SIG-M5 treated with dmso at 0.1 percent for 504 hours (cell line): ENCODE data around the gene LACTBL1.

ENCODE experiments used
- DNase-seq: peaks from one replicate; lab custom pipeline; 2025; ENCODE audit not compliant: unreplicated experiment; lab: John Stamatoyannopoulos, UW

LACTBL1 gene

GRCh38 chr1:22978299-22978698 lies 5.6 kb upstream of the LACTBL1 start:
- no peak for DNase-seq

- peak; percentile 62 for DNase-seq
These were observed 4.0 kb upstream of the LACTBL1 start for GRCh38 chr1:22976461-22977243.

DNA sequence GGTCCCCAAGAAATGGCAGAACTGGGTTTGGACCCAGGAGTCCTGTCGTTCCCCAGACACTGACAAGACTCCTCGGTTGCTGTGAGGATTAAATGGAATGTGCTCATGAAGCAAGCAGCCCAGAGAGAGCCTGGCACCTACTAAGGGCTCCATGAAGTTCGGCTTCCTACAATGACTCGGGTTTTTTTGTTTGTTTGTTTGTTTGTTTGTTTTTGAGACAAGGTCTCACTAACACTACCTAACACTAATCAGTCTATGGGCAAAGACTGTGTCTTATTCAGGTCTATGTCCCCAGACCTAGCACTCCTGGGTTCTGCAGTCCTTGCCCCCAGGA lies 3.4 kb upstream of the LACTBL1 start:
- DNase-seq: no peak

DNA sequence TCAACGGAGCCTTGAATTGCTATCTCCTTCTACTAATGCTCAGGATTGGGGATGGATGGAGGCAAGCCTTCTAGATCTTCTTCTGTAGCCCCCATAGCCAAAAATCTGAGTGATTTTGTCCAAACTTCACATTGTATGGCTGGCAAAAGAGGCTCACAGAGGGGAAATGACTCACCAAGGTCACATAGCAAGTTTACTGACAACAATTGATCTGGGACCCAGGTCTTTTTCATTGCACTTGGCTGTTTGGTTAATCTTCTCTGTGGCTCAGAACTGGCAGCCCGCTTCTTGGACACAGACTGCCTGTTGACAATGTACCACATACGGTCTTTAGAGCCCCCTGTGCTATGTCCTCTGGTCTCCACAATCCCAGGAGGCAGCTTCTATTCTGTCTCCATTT lies 3.0 kb upstream of the LACTBL1 start:
- no peak for DNase-seq

DNA sequence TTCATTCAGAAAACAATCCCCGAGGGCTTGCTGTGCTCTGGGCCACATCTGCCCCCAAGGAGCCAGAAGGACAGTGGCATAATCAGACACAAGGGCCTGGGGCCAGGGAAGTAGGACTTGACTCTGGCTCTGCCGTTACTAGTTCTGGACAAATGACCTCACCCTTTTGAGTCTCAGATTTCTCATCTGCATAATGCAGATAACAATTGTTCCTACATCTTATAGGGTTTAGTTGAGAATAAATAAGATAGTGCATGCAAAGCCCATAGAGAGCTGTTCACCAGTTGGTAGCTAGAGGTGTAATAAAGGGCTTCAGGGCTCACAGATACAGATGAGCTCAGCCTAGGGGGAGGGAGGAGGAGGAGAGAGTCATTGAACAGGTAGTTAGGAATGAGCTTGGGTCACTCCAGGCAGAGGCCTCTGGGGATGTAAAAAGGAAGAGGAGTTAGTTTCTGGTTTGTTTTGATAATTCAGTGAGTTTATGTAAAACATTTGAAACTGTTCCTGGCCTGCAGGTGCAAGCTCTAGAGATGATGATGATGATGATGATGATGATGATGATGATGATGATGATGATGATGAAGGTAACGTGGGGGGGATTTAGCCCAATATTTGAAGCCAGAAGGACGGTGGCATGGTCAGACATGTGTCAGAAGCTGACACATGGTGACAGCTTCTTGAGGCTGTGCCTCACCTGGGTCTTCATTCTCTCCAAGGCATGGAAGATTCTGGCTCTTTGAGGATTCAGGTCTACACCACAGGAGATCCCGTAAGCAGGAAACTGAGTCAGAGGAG lies 858 bp downstream of the LACTBL1 start:
- no peak for DNase-seq

GRCh38 chr1:22971161-22971560 lies 1.5 kb downstream of the LACTBL1 start:
- DNase-seq: no peak

DNA sequence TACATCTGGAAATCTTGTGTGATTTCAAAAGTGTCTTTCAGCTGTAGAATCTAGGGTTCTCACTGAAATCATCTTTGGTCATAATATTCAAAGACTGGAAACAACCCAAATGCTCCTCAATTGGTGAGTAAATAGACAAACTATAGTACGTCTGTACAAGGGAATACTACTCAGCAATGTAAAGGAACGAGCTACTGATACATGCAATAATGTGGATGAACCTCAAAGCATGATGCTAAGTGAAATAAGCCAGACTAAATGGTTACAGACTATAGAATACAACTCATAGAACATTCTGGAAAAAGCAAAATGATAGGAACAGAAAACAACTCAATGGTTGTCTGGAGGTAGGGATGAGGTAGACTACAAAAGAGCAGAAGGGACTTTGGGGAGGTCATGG lies 2.6 kb downstream of the LACTBL1 start:
- no peak for DNase-seq

DNA sequence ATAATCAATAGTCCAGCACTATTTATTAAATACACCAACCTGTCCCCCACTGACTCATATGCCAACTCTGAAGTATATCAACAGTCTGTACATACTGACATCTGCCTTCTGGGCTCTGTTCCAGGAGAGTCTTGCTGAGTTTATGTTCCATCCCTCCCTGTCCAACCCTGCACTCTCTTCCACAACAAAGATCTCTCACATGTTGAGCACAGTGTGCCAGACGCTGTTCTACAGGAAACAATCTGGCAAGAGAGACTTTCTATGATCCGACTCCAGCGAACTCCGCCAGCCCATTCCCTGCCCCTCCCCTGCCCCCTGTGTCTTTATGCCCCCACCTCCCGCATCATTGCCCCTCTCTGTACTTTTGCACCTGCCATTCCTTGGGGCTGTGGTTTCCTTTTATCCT lies 3.4 kb downstream of the LACTBL1 start:
- no peak for DNase-seq

DNA sequence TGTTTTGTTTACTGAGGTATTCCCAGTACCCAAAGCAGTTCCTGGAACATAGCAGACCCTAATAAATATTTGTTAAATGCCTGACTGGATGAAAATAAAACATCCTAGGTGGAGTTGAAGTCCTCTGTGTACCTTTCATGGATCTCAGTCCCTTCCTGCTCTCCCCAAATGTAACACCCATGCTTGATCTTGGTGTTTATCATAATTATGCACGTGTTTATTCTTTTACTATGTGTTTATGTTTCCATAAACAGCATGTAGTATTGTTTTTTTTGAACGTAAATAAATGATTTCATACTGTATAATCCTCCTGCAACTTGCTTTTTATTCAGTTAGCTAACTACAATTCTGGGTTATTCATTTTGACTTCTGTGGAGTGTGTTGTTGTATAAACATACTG lies 4.8 kb downstream of the LACTBL1 start:
- no peak for DNase-seq

- no peak for DNase-seq
These were observed 6.4 kb downstream of the LACTBL1 start for GRCh38 chr1:22966309-22966708.

- no peak for DNase-seq
These were observed 9.5 kb downstream of the LACTBL1 start for GRCh38 chr1:22963044-22963677.

DNA sequence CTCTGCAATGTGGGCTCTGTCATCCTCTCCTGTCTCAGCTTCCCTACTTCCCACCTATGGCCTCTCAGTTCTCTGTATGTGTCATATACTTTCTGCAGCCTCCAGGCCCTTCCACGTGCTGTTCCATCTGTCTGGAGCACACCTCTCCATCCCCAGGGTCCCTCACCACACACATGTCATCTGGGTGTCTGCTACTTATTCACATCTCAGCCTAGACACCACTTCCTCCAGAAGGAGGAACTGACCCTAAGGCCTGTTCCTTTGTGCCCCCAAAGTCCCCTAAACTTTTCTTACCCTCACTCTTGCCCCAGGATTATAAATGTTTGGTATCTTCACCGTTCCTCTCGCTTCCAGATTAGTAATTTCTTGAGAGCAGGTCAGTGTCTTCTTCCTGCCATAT lies 10.1 kb downstream of the LACTBL1 start:
- no peak for DNase-seq

DNA sequence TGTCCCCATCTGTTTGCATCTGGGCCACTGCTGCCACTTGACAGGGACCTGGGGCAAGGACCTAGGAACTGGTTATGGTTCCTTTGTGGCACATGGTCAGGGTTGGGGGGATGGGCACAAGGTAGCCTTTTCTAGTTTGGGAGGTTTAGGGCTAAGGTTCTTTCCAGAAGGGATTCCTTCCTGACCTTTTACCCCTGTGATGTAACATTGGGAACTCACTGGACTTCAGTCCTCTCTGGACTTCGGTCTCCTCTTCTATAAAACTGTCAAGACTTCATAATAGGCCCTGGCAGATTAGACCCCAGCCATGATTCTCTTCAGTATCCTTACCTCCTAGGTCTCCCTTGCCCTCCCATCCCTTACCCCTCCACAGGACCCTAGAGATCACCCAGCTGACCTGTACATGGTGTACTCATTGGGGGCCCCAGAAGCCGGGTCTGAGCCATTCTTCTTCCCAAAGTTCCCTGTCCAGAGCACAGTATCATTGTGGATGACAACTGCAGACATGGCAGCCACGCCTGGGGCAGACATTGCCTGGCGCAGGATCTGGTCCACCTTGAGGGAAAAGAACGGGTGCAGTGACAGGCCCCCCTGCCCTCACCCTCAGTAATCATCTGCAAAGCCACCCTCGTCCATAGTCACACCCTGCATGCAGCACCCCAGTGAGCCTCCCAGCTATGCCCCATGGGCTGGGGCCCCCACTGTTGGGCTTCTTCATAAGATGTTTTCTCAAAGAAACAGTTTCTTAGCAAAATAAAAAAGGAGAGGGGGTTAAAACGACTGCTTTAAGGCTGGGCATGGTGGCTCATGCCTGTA lies 12.9 kb downstream of the LACTBL1 start:
- DNase-seq: no peak

GRCh38 chr1:22958556-22958955 lies 14.1 kb downstream of the LACTBL1 start:
- no peak for DNase-seq

- DNase-seq: no peak
These were observed 15.6 kb downstream of the LACTBL1 start for GRCh38 chr1:22957066-22957465.

- DNase-seq: no peak
These were observed 17.5 kb downstream of the LACTBL1 start for GRCh38 chr1:22955146-22955545.

DNA sequence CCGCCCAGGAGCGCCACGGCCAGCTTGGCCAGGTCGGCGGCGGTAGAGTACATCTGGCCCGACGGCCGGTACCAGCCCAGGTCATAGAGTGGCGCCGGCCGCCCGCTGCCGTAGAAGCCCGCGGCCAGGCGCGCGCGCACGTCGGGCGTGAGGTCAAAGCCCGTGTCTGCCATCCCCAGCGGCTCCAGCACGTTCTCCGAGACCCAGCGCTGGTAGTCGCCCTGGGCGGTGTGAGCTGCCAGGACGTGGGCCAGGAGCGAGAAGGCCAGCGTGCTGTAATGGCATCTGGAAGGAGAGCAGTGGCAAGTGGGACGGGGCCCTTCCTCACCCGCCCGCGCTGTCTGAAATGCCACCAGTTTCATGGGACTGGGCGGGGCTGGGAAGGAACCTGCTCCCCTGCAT lies 18.9 kb downstream of the LACTBL1 start:
- DNase-seq: no peak

DNA sequence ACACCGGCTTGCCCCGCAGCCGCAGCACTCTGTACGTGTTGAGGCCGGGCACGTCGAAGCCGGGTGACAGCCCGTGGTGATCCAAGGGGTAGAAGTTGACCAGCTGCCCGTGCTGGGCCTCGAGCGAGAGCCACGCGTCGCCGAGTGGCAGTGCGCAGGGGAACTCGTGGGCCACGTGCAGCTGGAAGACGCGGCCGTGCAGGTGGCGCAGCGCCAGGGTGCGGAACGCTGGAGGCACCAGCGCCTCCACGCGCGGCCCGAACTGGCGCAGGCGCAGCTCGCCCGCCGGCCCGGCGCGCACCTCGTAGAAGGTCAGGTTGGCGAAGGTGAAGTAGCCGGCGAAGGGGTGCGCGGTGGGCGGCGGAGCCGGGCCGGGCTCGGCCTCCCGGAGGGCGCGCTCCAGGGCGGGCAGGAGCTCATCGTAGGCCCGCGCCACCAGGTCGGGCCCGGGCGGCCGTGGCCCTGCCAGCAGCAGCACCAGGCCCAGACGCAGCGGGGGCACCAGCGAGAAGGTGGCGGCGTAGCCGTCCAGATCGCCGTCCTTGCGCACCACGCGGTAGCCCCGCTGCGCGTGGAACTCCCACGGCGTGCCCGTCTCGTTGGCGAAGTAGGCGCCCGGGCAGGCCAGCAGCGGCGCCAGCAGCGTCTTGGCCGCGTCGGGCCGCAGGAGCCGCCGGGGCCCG lies 19.5 kb downstream of the LACTBL1 start:
- no peak for DNase-seq

- no peak for DNase-seq
These were observed 20.0 kb downstream of the LACTBL1 start for GRCh38 chr1:22952694-22953056.

- no peak for DNase-seq
These were observed 20.9 kb downstream of the LACTBL1 start for GRCh38 chr1:22951796-22952195.

- DNase-seq: no peak
These were observed 22.8 kb downstream of the LACTBL1 start for GRCh38 chr1:22949822-22950331.
